Measurements from ENCODE around the gene MCRIP2.
A peak's percentile ranks its signal among the peaks of the same experiment; 100 is the strongest.

Gene MCRIP2

DNA sequence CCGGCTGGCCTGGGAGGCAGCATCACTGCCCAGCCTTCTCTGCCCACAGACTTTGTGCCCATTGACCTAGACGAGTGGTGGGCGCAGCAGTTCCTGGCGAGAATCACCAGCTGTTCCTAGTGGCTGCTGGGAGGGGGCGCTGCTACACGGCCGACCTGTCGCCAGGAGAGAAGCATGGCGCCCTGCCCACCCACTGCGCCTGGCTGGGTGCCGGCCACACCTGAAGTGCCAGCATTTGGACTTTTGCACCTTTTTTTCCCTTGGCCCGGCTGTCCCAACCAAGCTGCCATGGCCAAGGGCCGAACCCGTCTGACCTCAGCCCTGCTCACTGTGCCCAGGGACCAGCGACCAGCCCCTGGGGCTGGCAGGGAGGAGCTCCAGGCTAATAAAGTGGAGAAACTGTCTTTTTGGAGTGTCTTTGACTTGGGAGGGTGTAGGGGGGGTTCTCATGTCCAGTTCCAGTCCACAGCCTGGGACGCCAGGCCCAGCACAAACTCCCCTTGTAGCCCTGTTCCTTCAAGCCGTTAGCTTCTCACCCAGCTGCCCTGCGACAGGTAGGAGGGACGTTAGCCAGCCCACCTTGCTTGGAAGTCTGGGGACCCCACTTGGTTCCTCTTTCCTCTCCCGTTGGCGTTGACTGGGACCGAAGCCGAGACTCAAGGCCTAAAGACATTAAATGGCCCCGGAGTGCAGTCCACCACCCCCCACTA, 6.6 kb downstream of the MCRIP2 start:
- H3K4me3 ChIP-seq (ENCODE audit: insufficient read depth, low read depth, low read length, poor library complexity, severe bottlenecking): peak overlapping the region; percentile 64
- no peak for DNase-seq
- H3K27ac ChIP-seq (ENCODE audit: insufficient read depth, low read length, poor library complexity, severe bottlenecking): peak overlapping the region; percentile 91
- H3K4me1 ChIP-seq (ENCODE audit: control insufficient read depth, insufficient read depth, low read length, poor library complexity, severe bottlenecking): peaks cover 21% of the 10 kb centered on the region
- H3K27me3 ChIP-seq (replicated peaks; ENCODE audit: control insufficient read depth, insufficient read depth, low read length, poor library complexity, severe bottlenecking): no peaks in the 10 kb centered on the region
- no peaks in the 10 kb centered on the region for H3K36me3 ChIP-seq (ENCODE audit: control insufficient read depth, insufficient read depth, low read length)
- H3K9me3 ChIP-seq (ENCODE audit: control insufficient read depth, low read length): no peaks in the 10 kb centered on the region

DNA sequence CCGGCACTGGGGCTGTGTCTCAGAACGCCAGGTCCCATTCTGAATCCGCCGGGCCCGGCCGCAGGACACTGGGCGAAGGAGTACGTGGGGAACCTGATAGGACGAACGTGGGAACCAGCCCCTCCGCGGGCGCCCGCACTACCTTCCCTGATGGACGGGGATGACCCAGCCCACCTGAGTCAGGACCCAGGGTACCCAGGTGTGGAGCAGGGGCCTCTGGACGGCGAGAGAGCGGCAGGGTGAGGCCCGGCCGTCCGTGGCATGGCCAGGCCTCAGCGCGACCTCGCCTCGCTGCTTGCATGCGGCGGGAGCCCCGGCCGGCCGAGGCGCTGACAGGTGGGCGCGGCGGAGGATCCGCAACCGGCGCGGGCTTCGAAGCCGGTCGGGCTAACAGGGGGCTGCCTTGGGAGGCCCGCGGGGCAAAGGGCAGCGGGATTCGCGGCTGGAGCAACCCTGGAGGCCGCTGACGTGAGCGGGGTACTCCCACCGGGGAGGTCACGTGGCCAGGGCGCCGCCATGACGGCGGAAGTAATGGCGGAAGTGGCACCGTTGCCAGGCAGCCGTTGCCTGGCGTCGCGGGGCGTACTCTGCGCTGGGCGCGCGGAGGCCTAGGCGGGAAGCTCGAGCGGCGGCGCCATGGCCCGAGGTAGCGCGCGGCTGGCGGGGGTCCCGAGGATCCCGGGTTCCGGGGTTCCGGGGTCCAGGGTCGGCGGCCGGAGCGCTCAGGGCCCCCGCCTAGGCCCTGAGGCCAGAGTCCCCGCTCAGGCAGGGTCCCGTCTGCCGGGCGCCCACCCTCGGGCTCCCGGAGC, 7.4 kb downstream of the MCRIP2 start, which contains the start of gene WDR90:
Gene WDR90 (plus strand): TSS at position 585 of the 809 bp plus-strand sequence. CDS start 52 bp downstream, at position 637.
- H3K36me3 ChIP-seq (ENCODE audit: control insufficient read depth, insufficient read depth, low read length): no peaks in the 10 kb centered on the region
- peak; percentile 85 to 91 (median 86) for DNase-seq
- no peaks in the 10 kb centered on the region for H3K9me3 ChIP-seq (ENCODE audit: control insufficient read depth, low read length)
- H3K27ac ChIP-seq (ENCODE audit: insufficient read depth, low read length, poor library complexity, severe bottlenecking): peak within 1 kb of the TSS; percentile 91
- H3K4me3 ChIP-seq (ENCODE audit: insufficient read depth, low read depth, low read length, poor library complexity, severe bottlenecking): peak within 1 kb of the TSS; percentile 64
- H3K4me1 ChIP-seq (ENCODE audit: control insufficient read depth, insufficient read depth, low read length, poor library complexity, severe bottlenecking): peaks cover 21% of the 10 kb centered on the region
- H3K27me3 ChIP-seq (replicated peaks; ENCODE audit: control insufficient read depth, insufficient read depth, low read length, poor library complexity, severe bottlenecking): no peaks in the 10 kb centered on the region

- H3K9me3 ChIP-seq (ENCODE audit: control insufficient read depth, low read length): no peaks in the 10 kb centered on the region
- H3K4me1 ChIP-seq (ENCODE audit: control insufficient read depth, insufficient read depth, low read length, poor library complexity, severe bottlenecking): peaks cover 21% of the 10 kb centered on the region
- DNase-seq: no peak
- peak overlapping the region; percentile 64 for H3K4me3 ChIP-seq (ENCODE audit: insufficient read depth, low read depth, low read length, poor library complexity, severe bottlenecking)
- H3K27ac ChIP-seq (ENCODE audit: insufficient read depth, low read length, poor library complexity, severe bottlenecking): peak overlapping the region; percentile 91
- H3K27me3 ChIP-seq (replicated peaks; ENCODE audit: control insufficient read depth, insufficient read depth, low read length, poor library complexity, severe bottlenecking): no peaks in the 10 kb centered on the region
- H3K36me3 ChIP-seq (ENCODE audit: control insufficient read depth, insufficient read depth, low read length): no peaks in the 10 kb centered on the region
Observed at GRCh38 chr16:649631-650030, 8.0 kb downstream of the MCRIP2 start.

DNA sequence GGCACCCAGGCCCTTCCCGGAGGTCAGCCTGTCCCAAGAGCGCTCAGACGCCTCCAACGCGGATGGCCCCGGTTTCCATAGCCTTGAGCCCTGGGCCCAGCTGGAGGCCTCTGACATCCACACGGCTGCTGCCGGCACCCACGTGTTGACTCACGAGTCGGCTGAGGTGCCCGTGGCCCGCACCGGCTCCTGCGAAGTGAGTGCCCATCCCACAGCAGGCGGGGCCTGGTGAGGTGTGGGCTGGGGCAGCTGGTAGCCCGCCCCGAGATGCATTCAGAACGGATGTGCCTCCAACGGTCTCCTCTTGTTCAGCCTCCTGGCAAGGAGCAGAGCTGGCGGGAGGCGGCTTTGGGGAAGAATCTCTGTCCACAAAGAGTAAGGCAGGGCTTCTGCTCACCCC, 10.2 kb downstream of the MCRIP2 start:
- Histone ChIP-seq H3K9me3 (ENCODE audit: control insufficient read depth, low read length) (no peaks in the 10 kb centered on the region), H3K27ac (ENCODE audit: insufficient read depth, low read length, poor library complexity, severe bottlenecking) (no peak overlapping the region), H3K4me3 (ENCODE audit: insufficient read depth, low read depth, low read length, poor library complexity, severe bottlenecking) (no peak overlapping the region), H3K36me3 (ENCODE audit: control insufficient read depth, insufficient read depth, low read length) (no peaks in the 10 kb centered on the region), H3K27me3 (replicated peaks; ENCODE audit: control insufficient read depth, insufficient read depth, low read length, poor library complexity, severe bottlenecking) (no peaks in the 10 kb centered on the region), H3K4me1 (ENCODE audit: control insufficient read depth, insufficient read depth, low read length, poor library complexity, severe bottlenecking) (peaks cover 21% of the 10 kb centered on the region)
- no peak for DNase-seq

DNA sequence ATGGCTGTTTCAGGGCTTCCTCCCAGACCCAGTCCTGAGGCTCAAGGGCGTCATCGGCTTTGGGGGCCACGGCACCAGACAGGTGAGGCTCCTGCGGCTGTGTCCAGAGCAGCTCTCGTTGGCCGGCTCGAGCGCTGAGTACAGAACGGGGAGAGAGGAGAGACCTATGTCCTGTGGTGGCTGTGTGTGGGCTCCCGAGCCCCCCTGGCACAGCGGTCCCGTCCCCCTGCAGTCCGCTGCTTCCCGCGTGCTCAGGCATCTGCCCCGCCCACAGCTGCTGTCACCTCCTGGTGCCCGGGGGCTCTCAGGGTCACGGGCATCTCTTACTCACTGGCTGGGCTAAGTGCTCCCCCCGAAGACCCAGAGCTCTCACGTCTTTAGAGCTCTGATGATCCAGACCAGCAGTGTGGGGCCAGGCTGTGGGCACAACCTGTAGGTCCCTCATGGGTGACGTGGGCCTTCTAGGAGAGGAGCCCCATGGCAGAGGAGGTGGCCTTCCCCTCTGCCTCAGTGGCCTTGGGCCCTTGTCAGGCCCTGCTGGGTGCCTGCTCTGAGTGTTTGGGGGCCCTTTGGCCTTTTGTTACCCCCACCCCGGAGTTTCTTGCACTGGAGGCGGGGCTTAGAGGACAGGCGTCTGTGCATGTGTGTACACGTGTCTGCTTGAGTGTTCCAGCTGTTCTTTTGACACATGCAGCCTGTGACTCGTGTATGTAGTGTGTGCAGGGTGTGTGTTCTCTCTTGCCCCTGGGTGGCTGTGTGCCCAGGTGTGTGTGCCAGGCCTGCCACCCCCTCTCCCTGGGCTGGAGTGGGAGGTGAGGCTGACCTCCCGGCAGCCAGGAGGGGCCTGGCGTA, 11.1 kb downstream of the MCRIP2 start:
- Histone ChIP-seq H3K36me3 (ENCODE audit: control insufficient read depth, insufficient read depth, low read length) (no peaks in the 10 kb centered on the region), H3K27ac (ENCODE audit: insufficient read depth, low read length, poor library complexity, severe bottlenecking) (no peak overlapping the region), H3K4me3 (ENCODE audit: insufficient read depth, low read depth, low read length, poor library complexity, severe bottlenecking) (no peak overlapping the region), H3K4me1 (ENCODE audit: control insufficient read depth, insufficient read depth, low read length, poor library complexity, severe bottlenecking) (peaks cover 18% of the 10 kb centered on the region), H3K27me3 (replicated peaks; ENCODE audit: control insufficient read depth, insufficient read depth, low read length, poor library complexity, severe bottlenecking) (no peaks in the 10 kb centered on the region), H3K9me3 (ENCODE audit: control insufficient read depth, low read length) (no peaks in the 10 kb centered on the region)
- DNase-seq: no peak

GRCh38 chr16:654034-654433, 12.4 kb downstream of the MCRIP2 start:
- Histone ChIP-seq H3K36me3 (ENCODE audit: control insufficient read depth, insufficient read depth, low read length) (no peaks in the 10 kb centered on the region), H3K9me3 (ENCODE audit: control insufficient read depth, low read length) (no peaks in the 10 kb centered on the region), H3K4me3 (ENCODE audit: insufficient read depth, low read depth, low read length, poor library complexity, severe bottlenecking) (no peak overlapping the region), H3K27me3 (replicated peaks; ENCODE audit: control insufficient read depth, insufficient read depth, low read length, poor library complexity, severe bottlenecking) (no peaks in the 10 kb centered on the region), H3K4me1 (ENCODE audit: control insufficient read depth, insufficient read depth, low read length, poor library complexity, severe bottlenecking) (peaks cover 7% of the 10 kb centered on the region), H3K27ac (ENCODE audit: insufficient read depth, low read length, poor library complexity, severe bottlenecking) (no peak overlapping the region)
- no peak for DNase-seq

DNA sequence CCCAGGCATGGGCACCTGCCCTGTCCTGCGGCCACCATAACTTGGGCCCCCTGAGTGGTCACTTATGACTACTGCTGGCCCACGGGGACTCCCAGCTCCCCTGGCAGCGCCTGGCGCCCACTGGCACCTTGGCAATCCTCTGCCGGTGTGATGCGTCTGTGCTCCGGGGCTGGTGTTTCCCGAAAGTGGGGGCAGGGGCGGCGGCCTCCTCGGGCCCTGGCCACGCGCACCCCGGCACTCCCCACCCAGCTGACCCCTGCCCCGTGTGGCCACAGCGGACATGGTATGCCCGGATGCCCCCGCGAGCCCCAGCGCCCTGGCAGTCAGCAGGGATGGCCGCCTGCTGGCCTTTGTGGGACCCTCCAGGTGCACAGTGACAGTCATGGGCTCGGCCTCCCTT, 15.9 kb downstream of the MCRIP2 start:
- Histone ChIP-seq H3K4me3 (ENCODE audit: insufficient read depth, low read depth, low read length, poor library complexity, severe bottlenecking) (no peak overlapping the region), H3K36me3 (ENCODE audit: control insufficient read depth, insufficient read depth, low read length) (no peaks in the 10 kb centered on the region), H3K4me1 (ENCODE audit: control insufficient read depth, insufficient read depth, low read length, poor library complexity, severe bottlenecking) (no peaks in the 10 kb centered on the region), H3K27ac (ENCODE audit: insufficient read depth, low read length, poor library complexity, severe bottlenecking) (no peak overlapping the region), H3K27me3 (replicated peaks; ENCODE audit: control insufficient read depth, insufficient read depth, low read length, poor library complexity, severe bottlenecking) (no peaks in the 10 kb centered on the region), H3K9me3 (ENCODE audit: control insufficient read depth, low read length) (no peaks in the 10 kb centered on the region)
- DNase-seq: no peak

DNA sequence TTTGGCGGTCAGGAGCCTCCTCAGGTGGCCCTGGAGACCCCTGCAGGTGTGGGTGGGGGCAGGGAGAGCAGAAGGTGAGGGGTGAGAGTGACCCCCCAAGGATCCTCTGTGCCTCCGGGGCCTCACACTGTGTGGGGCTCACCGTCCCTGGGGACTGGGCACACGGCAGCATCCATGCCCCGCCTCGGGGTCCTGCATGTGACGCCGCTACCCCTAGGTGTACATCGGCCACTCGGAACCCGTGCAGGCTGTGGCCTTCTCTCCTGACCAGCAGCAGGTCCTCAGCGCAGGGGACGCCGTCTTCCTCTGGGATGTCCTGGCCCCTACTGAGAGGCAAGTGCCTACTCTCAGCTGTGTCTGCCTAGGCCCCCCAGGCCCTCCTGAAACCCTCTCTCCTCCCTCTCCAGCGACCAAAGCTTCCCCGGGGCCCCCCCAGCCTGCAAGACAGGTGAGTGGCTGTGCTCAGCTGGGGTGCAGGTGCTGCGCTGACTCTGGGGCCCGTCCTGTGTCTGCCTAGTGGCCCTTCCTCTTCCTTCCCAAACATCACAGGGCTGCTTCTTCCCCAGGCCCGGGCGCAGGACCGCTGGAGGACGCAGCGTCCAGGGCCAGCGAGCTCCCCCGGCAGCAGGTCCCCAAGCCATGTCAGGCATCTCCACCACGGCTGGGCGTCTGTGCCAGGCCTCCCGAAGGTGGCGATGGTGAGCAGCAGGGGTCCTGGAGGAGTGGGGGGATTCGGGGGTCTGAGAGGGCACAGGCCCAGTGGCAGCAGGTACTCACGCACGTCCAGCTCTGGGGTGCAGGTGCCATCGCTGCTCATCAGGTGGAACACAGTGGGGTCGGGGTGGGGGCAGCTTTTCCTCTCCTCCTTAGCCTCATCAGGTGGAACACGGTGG, 17.3 kb downstream of the MCRIP2 start:
- no peaks in the 10 kb centered on the region for H3K36me3 ChIP-seq (ENCODE audit: control insufficient read depth, insufficient read depth, low read length)
- no peak for DNase-seq
- no peaks in the 10 kb centered on the region for H3K9me3 ChIP-seq (ENCODE audit: control insufficient read depth, low read length)
- no peak overlapping the region for H3K4me3 ChIP-seq (ENCODE audit: insufficient read depth, low read depth, low read length, poor library complexity, severe bottlenecking)
- H3K4me1 ChIP-seq (ENCODE audit: control insufficient read depth, insufficient read depth, low read length, poor library complexity, severe bottlenecking): no peaks in the 10 kb centered on the region
- H3K27me3 ChIP-seq (replicated peaks; ENCODE audit: control insufficient read depth, insufficient read depth, low read length, poor library complexity, severe bottlenecking): no peaks in the 10 kb centered on the region
- no peak overlapping the region for H3K27ac ChIP-seq (ENCODE audit: insufficient read depth, low read length, poor library complexity, severe bottlenecking)

GRCh38 chr16:659618-660017, 18.0 kb downstream of the MCRIP2 start:
- Histone ChIP-seq H3K9me3 (ENCODE audit: control insufficient read depth, low read length) (no peaks in the 10 kb centered on the region), H3K27ac (ENCODE audit: insufficient read depth, low read length, poor library complexity, severe bottlenecking) (no peak overlapping the region), H3K4me3 (ENCODE audit: insufficient read depth, low read depth, low read length, poor library complexity, severe bottlenecking) (no peak overlapping the region), H3K27me3 (replicated peaks; ENCODE audit: control insufficient read depth, insufficient read depth, low read length, poor library complexity, severe bottlenecking) (no peaks in the 10 kb centered on the region), H3K36me3 (ENCODE audit: control insufficient read depth, insufficient read depth, low read length) (no peaks in the 10 kb centered on the region), H3K4me1 (ENCODE audit: control insufficient read depth, insufficient read depth, low read length, poor library complexity, severe bottlenecking) (no peaks in the 10 kb centered on the region)
- DNase-seq: no peak
